ENCODE measurements around the gene CNOT6L. TPM values are rescaled to one million over a fixed set of nuclear protein-coding genes. Genes with fewer than 3 reads are reported as not detected.

Gene CNOT6L
- total and polyA plus RNA-seq, 2 of the 13 experiments (the other 11 are each of a cell fraction or from before 2014, with no cell fraction given) = 7.9 to 13.5 TPM

- H3K27me3 ChIP-seq (ENCODE audit: control insufficient read depth in 1 of 2, insufficient read depth in 2 of 2, low read length in 2 of 2) = no peaks in the 10 kb centered on the region
- H3K36me3 ChIP-seq (replicated peaks in 1 of 2; ENCODE audit: control insufficient read depth in 1 of 2, insufficient read depth in 2 of 2, low read length in 2 of 2) = no peaks in the 10 kb centered on the region
- peaks cover 20% of the 10 kb centered on the region for H4K20me1 ChIP-seq (ENCODE audit: insufficient read depth, low read length)
- H3K4me1 ChIP-seq (ENCODE audit: insufficient read depth, low read length) = peaks cover 31% of the 10 kb centered on the region
- H2AFZ ChIP-seq (ENCODE audit: low read length) = no peak overlapping the region
- no peak overlapping the region for H3K27ac ChIP-seq (ENCODE audit: extremely low read length, insufficient read depth, low read length)
- WGBS (ENCODE audit: low lambda C conversion rate) = 90% methylated on average over 1 of the region's 1 CpG
- no TSS peak for BruUV-seq (replicated peaks)
- peaks cover 75% of the 10 kb centered on the region for H3K79me2 ChIP-seq (ENCODE audit: insufficient read depth, low read length)
- no peaks in the 10 kb centered on the region for H3K9me3 ChIP-seq (ENCODE audit: low read length)
- ChIA-PET CTCF (ENCODE audit: low intra/inter-chr PET ratio, low total read pairs) (no interaction called here), POLR2A (interaction anchor here (1.4 to 1.7 kb wide), 2 partner anchors 35 to 80 kb away, joined by 4 to 8 read pairs; partner anchors contain the start of gene MRPL1)
- intact Hi-C loops (cut with micrococcal nuclease; ENCODE audit: unreplicated experiment) = no loop called here
- in situ Hi-C loops (cut with HindIII; ENCODE audit: extremely low pct_ligation_motif_present, low pct_unique_long_range_greater_than_20kb) = no loop called here
- ATAC-seq (no peak), FAIRE-seq (no peak), DNase-seq (ENCODE audit: low spot score) (no peak)
- H3K9ac ChIP-seq (ENCODE audit: insufficient read depth, low read depth, low read length) = no peak overlapping the region
- no peak overlapping the region for H3K4me2 ChIP-seq (ENCODE audit: low read depth, low read length)
- no peak overlapping the region for H3K4me3 ChIP-seq (replicated peaks in 1 of 3; ENCODE audit: insufficient read depth in 1 of 3, low read depth in 2 of 3, low read length in 3 of 3)
- 0 out of 2 replicates have a peak, but pooled peaks have one; percentile 18 for TF ChIP-seq SKIL (CRISPR knock-in tag; IDR thresholded peaks at IDR 0.05; ENCODE audit: borderline replicate concordance)
- no peak for TF ChIP-seq SOX13 (IDR thresholded peaks at IDR 0.05)
- peak in 1 of 2 experiments; percentile 29; a peak in 1 of 4 replicates for TF ChIP-seq SOX13 (CRISPR knock-in tag; conservative IDR thresholded peaks at IDR 0.05 in 1 of 2, IDR thresholded peaks at IDR 0.05 in 1 of 2)
- no peak for TF ChIP-seq UBTF (CRISPR knock-in tag; IDR thresholded peaks at IDR 0.05)
- TF ChIP-seq ZNF619 (CRISPR knock-in tag; IDR thresholded peaks at IDR 0.05) = no peak
- TF ChIP-seq HNF4A (CRISPR knock-in tag; IDR thresholded peaks at IDR 0.05) = no peak
- TF ChIP-seq ZNF770 (CRISPR knock-in tag; IDR thresholded peaks at IDR 0.05) = peak; percentile 89
- no peak for TF ChIP-seq CBX1 (IDR thresholded peaks at IDR 0.05; ENCODE audit: low read depth)
- TF ChIP-seq ZNF761 (CRISPR knock-in tag; conservative IDR thresholded peaks at IDR 0.05) = no peak
- TF ChIP-seq TGIF2 (CRISPR knock-in tag; IDR thresholded peaks at IDR 0.05) = no peak
- TF ChIP-seq, protein P1, sequence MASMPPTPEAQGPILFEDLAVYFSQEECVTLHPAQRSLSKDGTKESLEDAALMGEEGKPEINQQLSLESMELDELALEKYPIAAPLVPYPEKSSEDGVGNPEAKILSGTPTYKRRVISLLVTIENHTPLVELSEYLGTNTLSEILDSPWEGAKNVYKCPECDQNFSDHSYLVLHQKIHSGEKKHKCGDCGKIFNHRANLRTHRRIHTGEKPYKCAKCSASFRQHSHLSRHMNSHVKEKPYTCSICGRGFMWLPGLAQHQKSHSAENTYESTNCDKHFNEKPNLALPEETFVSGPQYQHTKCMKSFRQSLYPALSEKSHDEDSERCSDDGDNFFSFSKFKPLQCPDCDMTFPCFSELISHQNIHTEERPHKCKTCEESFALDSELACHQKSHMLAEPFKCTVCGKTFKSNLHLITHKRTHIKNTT (CRISPR knock-in tag; IDR thresholded peaks at IDR 0.05) = no peak
- no peak for TF ChIP-seq SPEN (CRISPR knock-in tag; IDR thresholded peaks at IDR 0.05; ENCODE audit: low read depth)
- TF ChIP-seq THYN1 (CRISPR knock-in tag; IDR thresholded peaks at IDR 0.05; ENCODE audit: borderline replicate concordance, low read depth) = no peak
- no peak for TF ChIP-seq SIN3B (IDR thresholded peaks at IDR 0.05; ENCODE audit: low read length)
- no peak for TF ChIP-seq EED (CRISPR knock-in tag; IDR thresholded peaks at IDR 0.05)
These were observed 36.9 kb downstream of the CNOT6L start for GRCh38 chr4:77782102-77782835.
